ENCODE data around the gene NMD3.

Gene NMD3

DNA sequence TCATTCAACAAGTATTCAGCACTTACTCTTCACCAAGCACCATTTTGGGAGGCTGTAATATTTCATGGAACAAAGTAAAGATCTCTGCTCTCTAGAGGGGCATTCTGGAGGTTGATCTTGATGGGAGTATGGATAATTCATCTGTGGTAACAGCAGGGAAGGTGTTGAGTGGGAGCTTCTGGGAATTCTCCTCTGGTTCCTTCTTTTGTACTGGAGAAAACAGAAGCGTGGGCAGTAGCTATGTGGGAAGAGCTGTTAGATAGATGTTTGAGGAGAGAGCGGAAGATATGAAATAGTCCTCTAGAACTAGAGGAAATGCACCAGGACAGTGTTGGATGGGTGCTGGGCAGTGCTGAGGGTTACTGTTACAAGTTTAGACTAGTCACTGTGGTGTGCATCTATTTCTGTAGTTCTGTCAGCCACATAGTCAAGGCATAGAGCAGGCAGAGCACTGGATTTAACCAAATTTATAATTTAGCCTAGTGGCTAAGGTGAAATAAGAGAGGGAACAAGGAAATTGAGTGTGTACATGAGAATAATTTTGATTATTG is 9.6 kb downstream of the NMD3 start:
- DNase-seq (ENCODE audit: low read depth in 2 of 3, low spot score in 2 of 3), result no peak

DNA sequence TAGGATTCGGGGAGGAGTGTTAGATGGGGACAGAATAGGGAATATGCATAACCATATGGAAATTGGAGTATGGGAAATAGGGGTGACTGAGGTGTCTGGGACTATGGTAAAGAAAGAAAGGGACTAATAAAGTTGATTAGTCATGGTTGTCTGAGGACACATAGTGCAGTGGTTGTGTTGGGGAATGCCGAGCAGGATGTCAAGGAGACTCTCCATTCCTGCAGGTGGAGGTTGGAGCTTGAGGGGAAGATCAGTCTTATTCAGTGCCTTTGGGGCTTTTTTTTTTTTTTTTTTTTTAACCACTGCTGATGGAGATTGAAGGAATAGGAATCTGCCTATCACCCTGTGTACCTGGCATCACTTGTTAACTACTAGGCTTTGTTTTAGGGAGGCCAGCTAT is 10.8 kb downstream of the NMD3 start:
- DNase-seq (ENCODE audit: low read depth in 2 of 3, low spot score in 2 of 3), result no peak

- DNase-seq (ENCODE audit: low read depth in 2 of 3, low spot score in 2 of 3), result no peak
Measured at GRCh38 chr3:161233557-161233956, 12.4 kb downstream of the NMD3 start.

DNA sequence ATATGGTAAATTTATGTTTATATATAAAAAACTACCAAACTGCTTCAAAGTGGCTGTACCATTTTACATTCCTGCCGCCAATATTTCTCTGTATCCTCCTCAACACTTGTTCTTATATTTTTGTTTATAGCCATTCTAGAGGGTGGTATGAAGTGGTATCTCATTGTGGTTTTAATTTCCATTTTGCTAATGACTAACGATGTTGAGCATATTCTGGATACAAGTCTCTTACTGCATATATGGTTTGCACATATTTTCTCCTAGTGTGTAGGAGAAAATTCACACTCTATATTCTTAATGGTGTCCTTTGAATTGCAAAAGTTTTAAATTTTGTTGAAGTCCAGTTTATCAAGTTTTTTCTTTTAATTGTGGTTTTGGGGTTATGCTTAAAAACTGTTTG is 15.1 kb downstream of the NMD3 start:
- DNase-seq (ENCODE audit: low read depth in 2 of 3, low spot score in 2 of 3), result no peak

DNA sequence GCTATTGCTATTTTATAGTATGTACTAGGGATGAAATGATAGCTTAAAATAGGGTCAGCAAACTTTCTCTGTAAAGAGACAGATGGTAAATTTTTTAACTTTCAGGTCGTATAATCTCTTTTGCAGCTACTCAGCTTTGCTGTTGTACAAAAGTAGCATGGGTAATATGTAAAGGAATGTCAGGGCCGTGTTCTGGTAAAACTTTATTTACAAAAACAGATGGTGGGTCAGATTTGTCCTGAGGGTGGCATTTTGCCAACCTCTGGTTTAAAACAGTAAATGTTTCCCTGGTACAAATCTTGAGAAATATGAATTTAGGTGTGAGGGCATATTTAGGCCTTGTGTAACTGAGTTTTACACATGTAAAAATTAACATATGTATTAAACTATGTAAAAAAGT is 18.6 kb downstream of the NMD3 start:
- DNase-seq (ENCODE audit: low read depth in 2 of 3, low spot score in 2 of 3), result no peak

DNA sequence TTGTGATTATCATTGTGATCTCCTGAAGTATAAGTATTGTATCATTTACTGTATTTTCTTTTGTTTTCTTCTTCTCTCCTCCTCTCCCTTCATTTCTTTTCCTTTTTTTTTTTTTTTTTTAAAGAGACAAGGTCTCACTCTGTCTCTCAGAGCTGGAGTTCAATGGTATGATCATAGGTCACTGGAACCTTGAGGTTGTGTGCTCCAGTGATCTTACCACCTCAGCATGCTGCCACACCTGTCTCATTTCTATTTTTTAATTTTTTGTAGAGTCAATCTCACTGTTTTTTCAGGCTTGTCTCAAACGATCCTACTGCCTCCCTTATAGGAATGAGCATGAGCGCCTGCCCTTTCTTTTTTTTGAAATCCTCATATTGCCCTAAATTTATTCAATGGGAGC is 23.4 kb downstream of the NMD3 start:
- no peak for DNase-seq (ENCODE audit: low read depth in 2 of 3, low spot score in 2 of 3)

DNA sequence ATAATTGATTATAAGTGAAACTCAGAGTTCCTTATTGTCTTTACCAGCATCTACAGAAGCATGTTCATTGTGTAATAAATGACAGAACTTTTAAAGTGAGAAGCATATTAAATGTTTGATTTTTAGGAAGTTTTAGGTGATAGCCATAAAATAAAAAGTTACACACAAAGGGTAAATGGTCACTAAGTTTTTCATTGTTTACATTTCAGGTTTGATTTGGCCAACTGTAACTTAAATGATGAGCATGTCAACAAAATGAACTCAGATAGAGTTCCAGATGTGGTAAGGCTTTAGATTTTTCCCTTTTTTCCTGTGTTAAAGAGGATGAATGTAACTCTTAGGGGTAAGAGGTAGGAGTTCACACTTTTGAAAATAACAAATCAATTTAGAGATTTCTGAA is 25.9 kb downstream of the NMD3 start:
- DNase-seq (ENCODE audit: low read depth in 2 of 3, low spot score in 2 of 3), result no peak

- DNase-seq (ENCODE audit: low read depth in 2 of 3, low spot score in 2 of 3), result no peak
Measured at GRCh38 chr3:161250116-161250515, 29.0 kb downstream of the NMD3 start.

DNA sequence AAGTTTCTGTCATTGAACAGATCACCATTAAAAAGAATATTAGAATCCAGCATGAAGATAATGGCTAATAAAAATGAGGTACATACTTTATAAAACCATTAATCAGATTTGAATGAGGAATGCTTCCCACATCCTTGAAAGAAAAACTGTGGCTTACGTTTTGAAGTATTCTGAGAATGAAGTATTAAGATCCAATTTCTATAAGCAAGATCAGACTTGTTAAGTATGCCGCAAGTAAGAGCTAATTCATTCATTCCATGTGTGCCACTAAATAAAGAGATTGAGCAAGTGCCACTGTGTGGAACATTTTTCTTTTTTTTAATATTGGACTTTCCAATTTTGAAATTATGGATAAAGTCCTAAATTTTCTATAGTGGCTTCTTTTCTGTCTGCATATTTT is 30.6 kb downstream of the NMD3 start:
- no peak for DNase-seq (ENCODE audit: low read depth in 2 of 3, low spot score in 2 of 3)

DNA sequence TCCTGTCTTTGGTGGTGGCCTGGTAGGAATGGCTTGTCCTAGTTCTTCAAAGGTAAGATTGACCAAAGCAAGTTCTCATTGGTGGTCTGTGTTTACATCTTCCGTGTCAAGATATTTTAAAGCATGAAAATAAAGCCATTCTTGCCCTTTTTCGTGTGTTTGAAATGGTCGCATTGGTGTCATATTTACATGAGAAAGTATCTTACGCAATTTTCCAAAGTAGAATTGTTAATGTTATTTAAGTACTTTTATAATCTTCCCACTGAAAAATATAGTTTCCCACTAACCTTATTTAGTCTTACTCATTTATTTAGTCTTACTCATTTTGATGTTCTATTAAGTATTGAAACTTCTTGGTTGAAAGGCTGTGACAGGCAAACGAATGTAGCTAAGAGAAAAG is 31.0 kb downstream of the NMD3 start:
- no peak for DNase-seq (ENCODE audit: low read depth in 2 of 3, low spot score in 2 of 3)

DNA sequence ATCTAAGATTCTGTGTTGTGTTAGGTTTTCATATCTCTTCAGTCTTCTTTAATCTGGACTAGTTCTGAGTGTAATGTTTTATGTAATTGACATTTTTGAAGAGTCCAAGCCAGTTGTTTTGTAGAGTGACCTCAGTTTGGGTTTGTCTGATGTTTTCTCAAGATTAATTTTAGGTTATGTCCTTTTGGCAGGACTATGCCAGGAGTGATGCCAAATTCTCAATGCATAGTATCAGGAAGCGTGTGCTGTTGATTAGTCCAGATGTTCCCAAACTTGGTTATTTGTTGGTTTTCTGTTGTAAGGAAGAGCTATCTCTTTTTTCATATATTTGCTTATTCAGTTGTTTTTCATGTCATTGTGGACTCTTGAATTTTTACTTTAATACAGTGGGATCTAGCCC is 32.6 kb downstream of the NMD3 start:
- DNase-seq (ENCODE audit: low read depth in 2 of 3, low spot score in 2 of 3), result no peak

- no peak for DNase-seq (ENCODE audit: low read depth in 2 of 3, low spot score in 2 of 3)
Measured at GRCh38 chr3:161254861-161255260, 33.8 kb downstream of the NMD3 start.

DNA sequence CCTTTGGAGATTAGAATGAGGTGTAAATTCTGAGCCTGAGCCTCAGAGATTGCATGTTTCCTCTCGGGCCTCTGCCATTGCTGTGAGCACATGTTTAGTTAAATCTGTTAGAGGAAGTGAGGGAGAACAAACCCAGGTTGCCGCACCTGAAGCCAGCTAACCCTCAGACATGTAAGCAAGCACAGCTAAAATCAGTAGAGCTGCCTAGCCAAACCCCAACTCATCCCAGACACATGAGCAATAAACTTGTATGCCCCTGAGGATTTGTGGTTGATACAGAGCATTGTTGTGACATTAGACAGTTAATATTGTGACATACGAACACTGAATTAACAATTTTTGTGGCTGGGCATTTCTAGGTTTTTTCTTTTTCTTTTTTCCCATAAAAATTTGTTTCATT is 41.9 kb downstream of the NMD3 start:
- no peak for DNase-seq (ENCODE audit: low read depth in 2 of 3, low spot score in 2 of 3)

DNA sequence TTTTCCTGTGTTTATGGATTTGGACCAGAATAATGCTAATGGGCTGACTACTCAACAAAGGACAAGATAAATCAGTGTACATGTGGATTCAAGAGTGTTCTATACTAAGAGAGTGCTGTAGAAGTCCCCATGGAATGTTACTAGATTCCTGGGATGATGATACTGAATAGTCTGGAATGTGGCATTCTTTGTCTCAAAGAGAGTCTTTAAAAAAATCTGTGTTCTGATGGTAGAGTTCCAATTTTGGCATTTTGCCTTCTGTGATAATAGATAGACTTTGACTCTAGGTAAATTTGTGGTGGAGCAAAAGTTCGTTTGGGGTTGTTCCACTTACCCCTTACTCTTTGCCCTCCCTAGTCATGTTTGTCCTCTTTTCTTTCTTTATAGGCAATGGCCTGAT is 43.7 kb downstream of the NMD3 start:
- DNase-seq (ENCODE audit: low read depth in 2 of 3, low spot score in 2 of 3), result no peak

DNA sequence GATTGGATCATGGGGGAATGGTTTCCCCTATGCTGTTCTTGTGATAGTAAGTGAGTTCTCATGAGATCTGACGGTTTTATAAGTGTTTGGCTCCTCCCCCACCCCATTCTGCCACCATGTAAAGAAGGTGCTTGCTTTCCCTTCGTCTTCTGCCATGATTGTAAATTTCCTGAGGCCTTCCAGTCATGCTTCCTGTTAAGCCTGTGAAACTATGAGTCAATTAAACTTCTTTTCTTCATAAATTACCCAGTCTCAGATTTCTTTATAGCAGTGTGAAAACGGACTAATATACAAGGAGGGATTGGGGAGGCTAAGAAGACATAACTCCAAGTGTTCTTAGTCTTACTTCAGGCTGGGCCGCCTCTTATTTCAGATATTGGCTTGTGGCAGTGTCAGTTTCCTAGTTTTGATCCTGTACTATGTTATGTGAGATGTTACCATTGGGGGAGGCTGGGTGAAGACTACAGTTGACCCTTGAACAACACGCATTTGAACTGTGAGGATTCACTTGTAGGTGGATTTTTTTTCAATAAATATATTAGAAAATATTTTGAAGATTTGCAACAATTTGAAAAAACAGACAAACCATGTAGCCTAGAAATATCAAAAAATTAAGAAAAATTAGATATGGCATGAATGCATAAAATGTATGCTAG is 44.9 kb downstream of the NMD3 start:
- no peak for DNase-seq (ENCODE audit: low read depth in 2 of 3, low spot score in 2 of 3)

- no peak for DNase-seq (ENCODE audit: low read depth in 2 of 3, low spot score in 2 of 3)
Measured at GRCh38 chr3:161266731-161267150, 45.6 kb downstream of the NMD3 start.

DNA sequence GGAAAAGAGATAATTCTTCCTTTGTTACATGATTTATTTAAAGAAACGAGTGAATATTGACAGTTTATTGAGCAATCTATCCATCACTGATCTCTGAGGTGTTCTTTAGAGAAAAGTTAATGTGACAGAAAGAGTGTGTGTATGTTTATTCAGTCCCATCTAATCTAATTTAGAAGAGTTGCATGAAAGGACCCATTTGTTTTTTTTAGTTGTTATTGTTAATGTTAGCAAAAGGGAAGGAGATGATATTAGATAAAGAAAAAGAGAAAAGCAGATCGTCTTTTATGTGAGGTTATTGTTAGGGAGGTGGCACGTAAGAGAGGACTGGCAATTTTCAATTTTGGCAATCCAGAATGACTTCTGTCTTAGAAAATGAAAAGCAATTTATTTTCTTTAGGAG is 46.5 kb downstream of the NMD3 start:
- no peak for DNase-seq (ENCODE audit: low read depth in 2 of 3, low spot score in 2 of 3)

- no peak for DNase-seq (ENCODE audit: low read depth in 2 of 3, low spot score in 2 of 3)
Measured at GRCh38 chr3:161268601-161269000, 47.5 kb downstream of the NMD3 start.

- DNase-seq (ENCODE audit: low read depth in 2 of 3, low spot score in 2 of 3), result no peak
Measured at GRCh38 chr3:161270991-161271390, 49.9 kb downstream of the NMD3 start.

DNA sequence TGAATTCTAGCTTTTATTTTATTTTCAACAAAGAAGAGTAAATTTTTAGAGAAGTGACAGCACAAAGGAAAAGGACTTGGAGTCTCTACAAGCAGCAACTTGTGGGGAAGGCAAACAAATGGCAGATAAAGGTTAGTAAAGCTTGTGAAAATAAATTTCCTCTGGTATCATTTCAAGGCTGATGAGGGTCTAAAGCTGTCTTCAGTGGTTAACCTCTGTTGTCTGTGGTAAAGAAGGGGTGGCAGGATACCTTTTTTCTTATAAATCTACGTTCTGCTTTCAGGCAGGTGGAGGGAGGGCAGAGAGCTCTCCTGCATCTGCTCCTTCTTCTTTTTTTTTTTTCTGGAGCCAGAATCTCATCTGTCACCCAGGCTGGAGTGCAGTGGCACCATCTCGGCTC is 50.5 kb downstream of the NMD3 start:
- no peak for DNase-seq (ENCODE audit: low read depth in 2 of 3, low spot score in 2 of 3)

GRCh38 chr3:161272524-161272923 is 51.4 kb downstream of the NMD3 start:
- no peak for DNase-seq (ENCODE audit: low read depth in 2 of 3, low spot score in 2 of 3)

DNA sequence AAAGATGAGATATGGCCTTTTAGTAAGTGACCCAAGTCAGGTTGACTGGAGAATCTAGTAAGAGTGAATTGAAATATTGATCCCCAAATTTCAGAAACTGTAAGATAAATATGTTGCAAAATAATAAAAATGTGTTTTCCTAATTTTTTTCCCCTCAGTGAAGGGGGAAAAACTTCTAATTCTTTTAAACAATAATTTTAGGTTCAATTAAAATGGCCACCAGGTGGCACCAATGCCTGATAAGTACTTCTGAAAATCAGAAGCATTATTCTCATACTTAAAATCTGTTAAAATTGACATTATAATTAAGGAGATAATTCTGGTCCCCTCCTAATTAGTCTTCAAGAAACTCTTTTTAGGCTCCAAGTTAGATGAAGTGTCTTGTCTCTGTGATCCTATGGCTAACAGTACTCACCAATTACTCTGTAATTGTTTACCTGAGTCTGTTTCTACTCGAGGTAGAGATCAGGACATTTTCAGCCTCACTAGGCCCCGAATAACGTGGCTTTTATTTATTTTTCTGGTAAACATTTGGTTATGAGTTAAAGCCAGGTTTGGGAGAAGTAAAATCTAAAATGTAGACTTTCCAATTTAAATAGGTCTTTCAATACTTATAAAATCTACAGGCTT is 52.6 kb downstream of the NMD3 start:
- no peak for DNase-seq (ENCODE audit: low read depth in 2 of 3, low spot score in 2 of 3)

DNA sequence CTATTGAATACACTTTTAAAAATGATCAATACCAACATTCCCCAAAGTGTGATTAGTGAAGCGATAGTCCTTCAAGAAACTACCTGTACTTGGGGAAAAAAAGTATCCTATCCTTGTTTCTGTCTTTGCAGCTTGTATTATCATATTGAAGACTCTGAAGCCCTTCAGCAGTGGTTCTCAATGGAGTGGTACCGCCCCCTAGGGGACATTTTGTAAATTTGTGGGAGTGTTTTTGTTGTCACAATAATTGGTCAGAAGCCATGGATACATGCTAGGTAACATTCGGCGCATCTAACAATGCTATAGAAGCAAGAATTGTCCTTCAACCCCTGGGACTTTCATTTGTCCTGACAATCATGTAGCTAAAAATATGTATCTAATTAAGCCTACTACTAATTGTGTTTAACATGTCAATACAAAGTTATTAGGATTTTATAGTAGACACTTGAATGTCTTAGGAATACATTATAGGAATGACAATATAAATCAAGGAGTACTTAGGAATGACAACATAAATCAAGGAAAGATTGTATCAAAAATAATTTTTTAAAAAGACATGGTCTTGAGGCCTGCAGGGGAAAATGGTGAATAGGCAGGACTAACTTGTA is 53.7 kb downstream of the NMD3 start:
- DNase-seq (ENCODE audit: low read depth in 2 of 3, low spot score in 2 of 3), result no peak
